ENCODE results near the gene L3MBTL2.

DNA sequence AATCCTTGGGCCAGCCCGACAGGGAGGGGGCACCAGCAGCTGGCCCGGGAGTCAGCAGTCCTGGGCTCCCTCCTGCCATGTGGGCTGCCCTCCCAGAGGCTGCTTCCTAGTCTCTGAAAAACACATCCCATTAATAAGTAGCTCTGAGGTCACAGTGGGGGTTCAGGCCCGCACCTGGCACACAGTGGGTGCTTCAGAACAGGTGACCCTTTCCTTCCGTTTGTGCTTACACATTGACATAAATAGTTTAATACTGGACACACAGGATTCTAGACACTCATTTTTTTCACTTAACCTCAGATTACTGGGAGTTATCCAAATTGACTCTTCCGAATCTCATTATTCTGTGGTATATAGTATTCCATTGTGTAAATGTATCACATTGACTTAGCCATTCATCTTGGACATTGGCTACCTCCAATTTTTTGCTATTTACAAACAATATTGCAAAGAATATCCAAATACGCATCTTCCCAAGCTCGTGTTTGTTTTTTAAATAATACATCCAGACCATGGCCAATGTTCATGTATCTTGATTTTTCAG is 36.1 kb downstream of the L3MBTL2 start:
- TF ChIP-seq CREM (IDR thresholded peaks at IDR 0.05; ENCODE audit: low read depth) (no peak), CHD4 (IDR thresholded peaks at IDR 0.05) (no peak), TCF3 (IDR thresholded peaks at IDR 0.05; ENCODE audit: borderline replicate concordance, insufficient read depth, low read depth, low read length) (no peak), POLR2AphosphoS5 (IDR thresholded peaks at IDR 0.05; ENCODE audit: low read length) (no peak), CHD1 (IDR thresholded peaks at IDR 0.05; ENCODE audit: low read depth, low read length) (no peak), BCL11A (IDR thresholded peaks at IDR 0.05; ENCODE audit: low read depth, low read length) (no peak)
- TF ChIP-seq, protein P1, sequence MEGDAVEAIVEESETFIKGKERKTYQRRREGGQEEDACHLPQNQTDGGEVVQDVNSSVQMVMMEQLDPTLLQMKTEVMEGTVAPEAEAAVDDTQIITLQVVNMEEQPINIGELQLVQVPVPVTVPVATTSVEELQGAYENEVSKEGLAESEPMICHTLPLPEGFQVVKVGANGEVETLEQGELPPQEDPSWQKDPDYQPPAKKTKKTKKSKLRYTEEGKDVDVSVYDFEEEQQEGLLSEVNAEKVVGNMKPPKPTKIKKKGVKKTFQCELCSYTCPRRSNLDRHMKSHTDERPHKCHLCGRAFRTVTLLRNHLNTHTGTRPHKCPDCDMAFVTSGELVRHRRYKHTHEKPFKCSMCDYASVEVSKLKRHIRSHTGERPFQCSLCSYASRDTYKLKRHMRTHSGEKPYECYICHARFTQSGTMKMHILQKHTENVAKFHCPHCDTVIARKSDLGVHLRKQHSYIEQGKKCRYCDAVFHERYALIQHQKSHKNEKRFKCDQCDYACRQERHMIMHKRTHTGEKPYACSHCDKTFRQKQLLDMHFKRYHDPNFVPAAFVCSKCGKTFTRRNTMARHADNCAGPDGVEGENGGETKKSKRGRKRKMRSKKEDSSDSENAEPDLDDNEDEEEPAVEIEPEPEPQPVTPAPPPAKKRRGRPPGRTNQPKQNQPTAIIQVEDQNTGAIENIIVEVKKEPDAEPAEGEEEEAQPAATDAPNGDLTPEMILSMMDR (IDR thresholded peaks at IDR 0.05 in 2 of 3, conservative IDR thresholded peaks at IDR 0.05 in 1 of 3; ENCODE audit: control insufficient read depth in 2 of 3, extremely low read depth in 1 of 3, insufficient read depth in 1 of 3, low read depth in 3 of 3, low read length in 3 of 3), result no peak
- TF ChIP-seq, protein P2, sequence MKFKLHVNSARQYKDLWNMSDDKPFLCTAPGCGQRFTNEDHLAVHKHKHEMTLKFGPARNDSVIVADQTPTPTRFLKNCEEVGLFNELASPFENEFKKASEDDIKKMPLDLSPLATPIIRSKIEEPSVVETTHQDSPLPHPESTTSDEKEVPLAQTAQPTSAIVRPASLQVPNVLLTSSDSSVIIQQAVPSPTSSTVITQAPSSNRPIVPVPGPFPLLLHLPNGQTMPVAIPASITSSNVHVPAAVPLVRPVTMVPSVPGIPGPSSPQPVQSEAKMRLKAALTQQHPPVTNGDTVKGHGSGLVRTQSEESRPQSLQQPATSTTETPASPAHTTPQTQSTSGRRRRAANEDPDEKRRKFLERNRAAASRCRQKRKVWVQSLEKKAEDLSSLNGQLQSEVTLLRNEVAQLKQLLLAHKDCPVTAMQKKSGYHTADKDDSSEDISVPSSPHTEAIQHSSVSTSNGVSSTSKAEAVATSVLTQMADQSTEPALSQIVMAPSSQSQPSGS (IDR thresholded peaks at IDR 0.05; ENCODE audit: low read length), result no peak

All from GM12878 (cell line).